A549 (cell line): ENCODE data around the gene NEGR1. TPM values are rescaled to one million over a fixed set of nuclear protein-coding genes. Genes with fewer than 3 reads are reported as not detected.

ENCODE experiments used
- ATAC-seq, 2 experiments: fragments of 200-7000 bp in 1 of 2; fragments of >200 bp in 1 of 2; cut with Nextera tagmentation in 1 of 2; cut with Tn5 transposase in 1 of 2; 3 replicates each; pipeline versions ENCODE4 v1.8.0 to v1.9.1; 2018 to 2020; ENCODE audit warnings: mild to moderate bottlenecking in 1 of 2, moderate library complexity in 1 of 2
- CTCF ChIA-PET: fragments of 300-600 bp; sonication (Branson Sonifier 250); formaldehyde crosslinking; extraction: SDS; loops from one replicate; lab custom pipeline; 2021; ENCODE audit warnings: antibody characterized with exemption, inconsistent platforms; lab: Yijun Ruan, JAX
- POLR2A ChIA-PET: fragments of 350-600 bp; formaldehyde crosslinking; extraction: SDS; loops from one replicate; lab custom pipeline; 2021; ENCODE audit warnings: antibody characterized with exemption, inconsistent platforms; lab: Yijun Ruan, JAX
- DNase-seq, 2 experiments: peaks; one replicate each; pipeline versions ENCODE4 v3.0.0 to v3.0.0-alpha.2; 2011 to 2016; ENCODE audit warnings: low read depth in 1 of 2, low spot score in 1 of 2
- FAIRE-seq: peaks from 2 replicates; lab custom pipeline; 2011; peaks lifted over from hg19 to GRCh38; lab: Jason Lieb, UNC
- H3K27ac ChIP-seq, 2 experiments: fragments of >200 bp; sonication (Bioruptor Twin); formaldehyde crosslinking; 3 replicates each; pipeline ENCODE4 v1.5.1; 2016 to 2017
- H3K4me1 ChIP-seq: fragments of >200 bp; sonication (Bioruptor Twin); formaldehyde crosslinking; 3 replicates; pipeline ENCODE4 v1.6.1; 2016
- H3K4me2 ChIP-seq: fragments of >200 bp; sonication (Bioruptor Twin); formaldehyde crosslinking; 3 replicates; pipeline ENCODE4 v1.6.1; 2016
- H3K4me3 ChIP-seq: fragments of >200 bp; sonication (Bioruptor Twin); formaldehyde crosslinking; 3 replicates; pipeline ENCODE4 v1.5.1; 2016
- H3K9me3 ChIP-seq: fragments of >200 bp; sonication (Bioruptor Twin); formaldehyde crosslinking; 3 replicates; pipeline ENCODE4 v1.6.1; 2016
- BCL3 ChIP-seq: fragments of >200 bp; sonication (Bioruptor Twin); formaldehyde crosslinking; IDR thresholded peaks from 3 replicates; pipeline ENCODE4 v1.6.1; 2016
- BHLHE40 ChIP-seq: IDR thresholded peaks from 2 replicates; pipeline ENCODE4 v1.6.1; 2012; ENCODE audit warnings: low read depth, low read length, inconsistent platforms
- CBX8 ChIP-seq: fragments of 200-600 bp; sonication (generic); IDR thresholded peaks from 2 replicates; pipeline ENCODE4 v1.6.1; 2016
- CEBPB ChIP-seq, 2 experiments: fragments of >200 bp in 1 of 2; sonication (Bioruptor Twin) in 1 of 2; formaldehyde crosslinking in 1 of 2; IDR thresholded peaks; 2 replicates each; pipeline ENCODE4 v1.6.1; 2012 to 2016
- CHD2 ChIP-seq: fragments of 150-350 bp; IDR thresholded peaks from 2 replicates; pipeline ENCODE4 v1.6.1; 2014; ENCODE audit warnings: low read length; ENCODE audit not compliant: partially characterized antibody
- EHF ChIP-seq: fragments of 250-450 bp; sonication (Bioruptor Pico); IDR thresholded peaks from 2 replicates; pipeline ENCODE4 v1.5.0; 2020; ENCODE audit warnings: mild to moderate bottlenecking
- EHMT2 ChIP-seq: fragments of 200-600 bp; sonication (generic); IDR thresholded peaks from 2 replicates; pipeline ENCODE4 v1.6.1; 2016; ENCODE audit warnings: antibody characterized with exemption, low read depth, mild to moderate bottlenecking, moderate library complexity
- EP300 ChIP-seq, 2 experiments: fragments of >200 bp; sonication (Bioruptor Twin); formaldehyde crosslinking; IDR thresholded peaks; 2 replicates in 1 of 2; 3 replicates in 1 of 2; pipeline ENCODE4 v1.6.1; 2016 to 2017
- ESRRA ChIP-seq: fragments of 150-350 bp; IDR thresholded peaks from 2 replicates; pipeline ENCODE4 v1.6.1; 2014; ENCODE audit warnings: mild to moderate bottlenecking, low read length, borderline replicate concordance
- HDAC2 ChIP-seq: fragments of 200-600 bp; sonication (generic); IDR thresholded peaks from 2 replicates; pipeline ENCODE4 v1.6.1; 2016
- HES2 ChIP-seq: fragments of >200 bp; sonication (Bioruptor Twin); formaldehyde crosslinking; IDR thresholded peaks from 2 replicates; pipeline ENCODE4 v1.6.1; 2016
- HEYL ChIP-seq: fragments of 250-450 bp; sonication (Bioruptor Pico); IDR thresholded peaks from 2 replicates; pipeline ENCODE4 v1.8.0; 2021; ENCODE audit warnings: mild to moderate bottlenecking, moderate library complexity
- HOXB13 ChIP-seq: fragments of 250-450 bp; sonication (Bioruptor Pico); IDR thresholded peaks from 2 replicates; pipeline ENCODE4 v1.5.0; 2020; ENCODE audit warnings: low read depth, mild to moderate bottlenecking, moderate library complexity
- JUN ChIP-seq, 2 experiments: fragments of >200 bp; sonication (Bioruptor Twin); formaldehyde crosslinking; IDR thresholded peaks; 2 replicates in 1 of 2; 3 replicates in 1 of 2; pipeline ENCODE4 v1.6.1; 2016 to 2017
- JUNB ChIP-seq: fragments of >200 bp; sonication (Bioruptor Twin); formaldehyde crosslinking; IDR thresholded peaks from 2 replicates; pipeline ENCODE4 v1.6.1; 2016
- KDM1A ChIP-seq: fragments of 200-600 bp; sonication (generic); IDR thresholded peaks from 2 replicates; pipeline ENCODE4 v1.6.1; 2016; ENCODE audit warnings: low read depth, mild to moderate bottlenecking
- KDM5A ChIP-seq: fragments of 200-600 bp; sonication (generic); IDR thresholded peaks from 2 replicates; pipeline ENCODE4 v1.6.1; 2016; ENCODE audit warnings: antibody characterized with exemption, mild to moderate bottlenecking
- MAFK ChIP-seq: fragments of 450-650 bp; IDR thresholded peaks from 2 replicates; pipeline ENCODE4 v1.6.1; 2014; ENCODE audit not compliant: partially characterized antibody
- NFE2L2 ChIP-seq: fragments of 150-350 bp; conservative IDR thresholded peaks from 2 replicates; pipeline ENCODE4 v1.6.1; 2014; ENCODE audit warnings: low read length
- NPAS2 ChIP-seq: fragments of 250-450 bp; sonication (Bioruptor Pico); IDR thresholded peaks from 2 replicates; pipeline ENCODE4 v1.8.0; 2022; ENCODE audit warnings: mild to moderate bottlenecking, moderate library complexity, borderline replicate concordance
- PBX3 ChIP-seq: IDR thresholded peaks from 2 replicates; pipeline ENCODE4 v1.6.1; 2012
- POLR2A ChIP-seq: IDR thresholded peaks from 2 replicates; pipeline ENCODE4 v1.6.1; 2012; ENCODE audit warnings: mild to moderate bottlenecking, low read length
- RAD21 ChIP-seq, 2 experiments: fragments of >200 bp in 1 of 2; sonication (Bioruptor Twin) in 1 of 2; formaldehyde crosslinking in 1 of 2; IDR thresholded peaks in 1 of 2; conservative IDR thresholded peaks in 1 of 2; 2 replicates in 1 of 2; 3 replicates in 1 of 2; pipeline ENCODE4 v1.6.1; 2012 to 2018; ENCODE audit warnings: inconsistent platforms in 1 of 2
- RCOR1 ChIP-seq: fragments of 150-350 bp; IDR thresholded peaks from 2 replicates; pipeline ENCODE4 v1.6.1; 2014; ENCODE audit warnings: antibody characterized with exemption, low read length, low read depth
- RFX5 ChIP-seq: fragments of 450-650 bp; IDR thresholded peaks from 2 replicates; pipeline ENCODE4 v1.7.1; 2014; ENCODE audit warnings: antibody characterized with exemption, mild to moderate bottlenecking, moderate library complexity
- RNF2 ChIP-seq: fragments of 200-600 bp; sonication (generic); IDR thresholded peaks from 2 replicates; pipeline ENCODE4 v1.6.1; 2016; ENCODE audit warnings: low read depth, mild to moderate bottlenecking, antibody characterized with exemption, moderate library complexity, borderline replicate concordance
- SMC3 ChIP-seq: fragments of >200 bp; sonication (Bioruptor Twin); formaldehyde crosslinking; IDR thresholded peaks from 3 replicates; pipeline ENCODE4 v1.6.1; 2018; ENCODE audit warnings: inconsistent platforms
- USF2 ChIP-seq: fragments of 450-650 bp; IDR thresholded peaks from 2 replicates; pipeline ENCODE4 v1.6.1; 2014; ENCODE audit warnings: antibody characterized with exemption
- ZSCAN20 ChIP-seq: fragments of 250-450 bp; sonication (Bioruptor Pico); IDR thresholded peaks from 2 replicates; pipeline ENCODE4 v1.8.0; 2022; ENCODE audit warnings: mild to moderate bottlenecking, moderate library complexity
- WGBS: methylation state at CpG from one replicate; pipeline ENCODE4 v1.1.6; 2017; ENCODE audit errors: missing lambda C conversion rate; 5-methylcytosine and 5-hydroxymethylcytosine counted together
- polyA plus RNA-seq, 4 experiments: library from polyadenylated mRNA; depleted of rRNA in 3 of 4; stranded (reverse); fragments of >200 nt; fragmentation: RNase III in 1 of 4; extraction: RNeasy Plus Mini Kit Qiagen cat#74134 plus additional on column Dnase treatment in 1 of 4; gene quantifications; 2 replicates in 3 of 4; 3 replicates in 1 of 4; pipeline ENCODE4 v1.2.3, GENCODE V29; 2011 to 2017
- TF ChIP-seq, protein P1 (sequence below): fragments of 200-600 bp; sonication (generic); IDR thresholded peaks from 2 replicates; pipeline ENCODE4 v1.6.1; 2016; ENCODE audit warnings: antibody characterized with exemption, mild to moderate bottlenecking, moderate library complexity
- TF ChIP-seq, protein P2 (sequence below): fragments of 150-350 bp; IDR thresholded peaks from 2 replicates; pipeline ENCODE4 v1.6.1; 2014; ENCODE audit warnings: low read depth, mild to moderate bottlenecking, low read length

Gene NEGR1
- polyA plus RNA-seq, 2 of the 4 experiments (the other 2 are of a cell fraction) = not detected

DNA sequence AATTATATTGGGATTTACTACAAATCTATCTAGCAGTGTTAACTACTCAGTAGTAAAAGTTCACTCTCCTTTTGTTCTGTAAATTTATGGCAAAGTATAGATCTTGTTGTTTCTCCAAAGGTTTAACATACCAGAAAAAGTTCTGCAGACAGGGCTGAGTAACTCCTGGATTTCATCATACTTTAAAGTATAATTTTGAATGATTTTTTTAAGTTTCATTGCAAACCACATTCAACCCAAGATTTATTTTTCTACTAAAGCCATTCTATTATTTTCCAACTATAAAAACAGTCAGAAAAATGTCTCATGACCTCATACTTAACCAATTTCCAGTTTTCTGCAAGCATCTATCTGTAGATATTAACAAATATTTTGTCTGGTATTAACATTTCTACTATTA is 615.7 kb downstream of the NEGR1 start:
- Histone ChIP-seq H3K4me1 (no peaks in the 10 kb centered on the region), H3K4me2 (no peak overlapping the region), H3K9me3 (no peaks in the 10 kb centered on the region), H3K27ac (no peak overlapping the region), H3K4me3 (no peak overlapping the region)
- DNase-seq = no peak
- no peak for FAIRE-seq
- CTCF ChIA-PET = no interaction called here
- POLR2A ChIA-PET = no interaction called here
- no peak for ATAC-seq
- TF ChIP-seq EHMT2 = no peak
- TF ChIP-seq JUN (IDR thresholded peaks at IDR 0.05) = no peak
- no peak for TF ChIP-seq KDM5A
- no peak for TF ChIP-seq RNF2
- TF ChIP-seq SMC3 = no peak
- no peak for TF ChIP-seq HDAC2
- no peak for TF ChIP-seq BHLHE40
- TF ChIP-seq BCL3 = no peak
- TF ChIP-seq POLR2A = no peak
- no peak for TF ChIP-seq CEBPB (IDR thresholded peaks at IDR 0.05)
- TF ChIP-seq, protein P1, sequence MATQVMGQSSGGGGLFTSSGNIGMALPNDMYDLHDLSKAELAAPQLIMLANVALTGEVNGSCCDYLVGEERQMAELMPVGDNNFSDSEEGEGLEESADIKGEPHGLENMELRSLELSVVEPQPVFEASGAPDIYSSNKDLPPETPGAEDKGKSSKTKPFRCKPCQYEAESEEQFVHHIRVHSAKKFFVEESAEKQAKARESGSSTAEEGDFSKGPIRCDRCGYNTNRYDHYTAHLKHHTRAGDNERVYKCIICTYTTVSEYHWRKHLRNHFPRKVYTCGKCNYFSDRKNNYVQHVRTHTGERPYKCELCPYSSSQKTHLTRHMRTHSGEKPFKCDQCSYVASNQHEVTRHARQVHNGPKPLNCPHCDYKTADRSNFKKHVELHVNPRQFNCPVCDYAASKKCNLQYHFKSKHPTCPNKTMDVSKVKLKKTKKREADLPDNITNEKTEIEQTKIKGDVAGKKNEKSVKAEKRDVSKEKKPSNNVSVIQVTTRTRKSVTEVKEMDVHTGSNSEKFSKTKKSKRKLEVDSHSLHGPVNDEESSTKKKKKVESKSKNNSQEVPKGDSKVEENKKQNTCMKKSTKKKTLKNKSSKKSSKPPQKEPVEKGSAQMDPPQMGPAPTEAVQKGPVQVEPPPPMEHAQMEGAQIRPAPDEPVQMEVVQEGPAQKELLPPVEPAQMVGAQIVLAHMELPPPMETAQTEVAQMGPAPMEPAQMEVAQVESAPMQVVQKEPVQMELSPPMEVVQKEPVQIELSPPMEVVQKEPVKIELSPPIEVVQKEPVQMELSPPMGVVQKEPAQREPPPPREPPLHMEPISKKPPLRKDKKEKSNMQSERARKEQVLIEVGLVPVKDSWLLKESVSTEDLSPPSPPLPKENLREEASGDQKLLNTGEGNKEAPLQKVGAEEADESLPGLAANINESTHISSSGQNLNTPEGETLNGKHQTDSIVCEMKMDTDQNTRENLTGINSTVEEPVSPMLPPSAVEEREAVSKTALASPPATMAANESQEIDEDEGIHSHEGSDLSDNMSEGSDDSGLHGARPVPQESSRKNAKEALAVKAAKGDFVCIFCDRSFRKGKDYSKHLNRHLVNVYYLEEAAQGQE = no peak
- TF ChIP-seq ZSCAN20 (CRISPR knock-in tag) = no peak
- TF ChIP-seq JUNB = no peak
- TF ChIP-seq EHF (CRISPR knock-in tag) = no peak
- TF ChIP-seq HES2 = no peak
- TF ChIP-seq MAFK = no peak
- TF ChIP-seq EP300 (IDR thresholded peaks at IDR 0.05) = no peak

DNA sequence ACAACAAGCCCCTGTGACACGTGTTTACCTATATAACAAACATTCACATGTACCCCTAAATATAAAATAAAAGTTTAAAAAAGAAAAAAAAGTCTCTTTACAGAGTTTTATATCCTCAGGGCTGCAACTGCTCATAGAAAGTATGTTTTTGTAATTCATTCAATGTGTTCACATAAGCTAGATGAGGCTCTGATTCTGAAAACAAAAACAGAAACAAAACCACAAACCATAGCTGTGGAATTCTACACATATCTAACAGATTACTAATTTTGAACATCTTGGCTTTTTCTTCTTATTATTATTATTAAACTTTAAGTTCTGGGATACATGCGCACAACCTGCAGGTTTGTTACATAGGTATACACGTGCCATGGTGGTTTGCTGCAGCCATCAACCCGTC is 621.9 kb downstream of the NEGR1 start:
- Histone ChIP-seq H3K27ac (no peak overlapping the region), H3K4me3 (no peak overlapping the region), H3K4me2 (no peak overlapping the region), H3K4me1 (no peaks in the 10 kb centered on the region), H3K9me3 (no peaks in the 10 kb centered on the region)
- ChIA-PET CTCF (no interaction called here), POLR2A (no interaction called here)
- TF ChIP-seq HOXB13 (no peak), POLR2A (no peak), HEYL (CRISPR knock-in tag) (no peak), CHD2 (no peak), CBX8 (no peak), RAD21 (conservative IDR thresholded peaks at IDR 0.05 in 1 of 2, IDR thresholded peaks at IDR 0.05 in 1 of 2) (no peak), RFX5 (no peak), NPAS2 (CRISPR knock-in tag) (no peak), RCOR1 (no peak), PBX3 (no peak), BHLHE40 (no peak), ESRRA (no peak), KDM1A (no peak), NFE2L2 (no peak), USF2 (no peak)
- TF ChIP-seq, protein P2, sequence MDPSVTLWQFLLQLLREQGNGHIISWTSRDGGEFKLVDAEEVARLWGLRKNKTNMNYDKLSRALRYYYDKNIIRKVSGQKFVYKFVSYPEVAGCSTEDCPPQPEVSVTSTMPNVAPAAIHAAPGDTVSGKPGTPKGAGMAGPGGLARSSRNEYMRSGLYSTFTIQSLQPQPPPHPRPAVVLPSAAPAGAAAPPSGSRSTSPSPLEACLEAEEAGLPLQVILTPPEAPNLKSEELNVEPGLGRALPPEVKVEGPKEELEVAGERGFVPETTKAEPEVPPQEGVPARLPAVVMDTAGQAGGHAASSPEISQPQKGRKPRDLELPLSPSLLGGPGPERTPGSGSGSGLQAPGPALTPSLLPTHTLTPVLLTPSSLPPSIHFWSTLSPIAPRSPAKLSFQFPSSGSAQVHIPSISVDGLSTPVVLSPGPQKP = no peak
- 22% methylated on average over 4 of the region's 4 CpGs for WGBS
- DNase-seq (no peak), ATAC-seq (no peak), FAIRE-seq (no peak)
